GM18870 (cell line): ENCODE data around the gene YEATS4.

Source experiments
- ATAC-seq: cut with Tn5 transposase; IDR thresholded peaks from one replicate; pipeline ENCODE4 v1.9.1; 2021; ENCODE audit warnings: moderate library complexity; ENCODE audit not compliant: unreplicated experiment

YEATS4 gene

GRCh38 chr12:69341328-69341727 lies 18.2 kb upstream of the YEATS4 start:
- ATAC-seq, result no peak

- no peak for ATAC-seq
Measured at GRCh38 chr12:69342421-69342820, 17.1 kb upstream of the YEATS4 start.

GRCh38 chr12:69343357-69343756 lies 16.2 kb upstream of the YEATS4 start:
- ATAC-seq, result no peak

DNA sequence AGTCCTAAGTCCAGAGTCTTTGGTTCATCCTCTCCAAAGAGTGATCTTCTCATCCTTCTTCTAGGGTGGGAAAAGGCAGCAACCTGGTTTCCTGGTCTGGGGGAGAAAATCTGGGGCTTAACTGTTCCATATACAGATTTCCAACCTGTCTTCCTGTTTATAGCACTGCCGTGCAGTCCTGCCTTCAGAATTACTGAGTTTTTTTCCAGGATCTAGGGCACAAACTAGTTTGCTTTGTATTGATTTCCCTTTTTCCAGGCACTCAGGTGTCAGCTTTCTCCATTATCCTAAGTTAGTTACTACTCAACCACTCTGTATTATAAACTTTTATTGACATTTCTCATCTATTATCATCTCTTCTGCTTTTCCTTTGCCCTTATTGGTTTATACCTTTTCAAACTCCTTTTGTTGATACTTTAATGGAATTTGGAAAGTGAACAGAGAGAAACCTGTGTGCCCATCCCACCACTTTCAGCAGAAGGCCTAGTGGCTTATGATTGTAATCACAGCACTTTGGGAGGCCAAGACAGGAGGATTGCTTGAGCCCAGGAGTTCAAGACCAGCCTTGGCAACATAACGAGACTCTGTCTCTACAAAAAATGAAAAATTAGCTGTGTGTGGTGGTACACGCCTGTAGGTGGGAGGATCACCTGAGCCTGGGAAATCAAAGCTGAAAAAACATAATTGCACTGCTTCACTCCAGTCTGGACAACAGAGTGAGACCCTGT lies 15.5 kb upstream of the YEATS4 start:
- ATAC-seq, result no peak

DNA sequence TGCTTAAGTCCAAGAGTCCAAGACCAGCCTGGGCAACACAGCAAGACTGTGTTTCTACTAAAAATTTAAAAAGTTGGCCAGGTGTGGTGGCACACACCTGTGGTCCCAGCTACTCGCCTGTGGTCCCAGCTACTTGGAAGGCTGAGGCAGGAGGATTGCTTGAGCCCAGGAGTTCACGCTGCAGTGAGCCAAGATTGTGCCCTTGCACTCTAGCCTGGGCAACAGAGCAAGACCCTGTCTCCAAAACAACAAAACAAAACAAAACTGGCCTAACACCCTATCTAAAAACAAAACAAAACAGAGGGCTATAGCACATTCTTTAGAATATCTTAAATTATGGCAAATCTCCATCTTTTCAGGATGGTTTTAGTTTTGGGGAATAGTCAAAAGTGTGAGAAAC lies 14.5 kb upstream of the YEATS4 start:
- no peak for ATAC-seq

DNA sequence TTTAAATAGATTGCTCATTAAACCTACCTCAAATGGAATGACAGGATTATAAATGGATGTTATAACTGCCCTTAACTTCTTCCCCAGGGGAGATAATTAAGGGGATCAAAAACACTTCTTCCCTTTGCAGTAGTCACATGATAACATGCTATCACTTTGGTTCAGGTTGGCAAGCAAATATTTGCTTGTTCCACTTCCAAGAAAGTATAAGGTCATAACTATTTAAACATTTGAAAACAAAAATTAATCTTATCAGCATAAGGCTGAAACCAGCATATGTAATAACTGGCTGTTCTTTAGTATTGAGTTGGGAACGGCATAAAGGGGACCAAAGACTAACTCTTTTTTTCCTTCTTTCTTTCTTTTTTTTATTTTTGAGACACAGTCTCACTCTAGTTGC lies 13.8 kb upstream of the YEATS4 start:
- ATAC-seq, result no peak

GRCh38 chr12:69348162-69348938 lies 11.2 kb upstream of the YEATS4 start, which contains the start of gene LYZ:
LYZ (plus strand) TSS chr12:69348381; CDS start chr12:69348409, 28 bp downstream.
- no peak for ATAC-seq

GRCh38 chr12:69350002-69350626 lies 9.4 kb upstream of the YEATS4 start:
- no peak for ATAC-seq

- ATAC-seq, result no peak
Measured at GRCh38 chr12:69350777-69351176, 8.8 kb upstream of the YEATS4 start.

- no peak for ATAC-seq
Measured at GRCh38 chr12:69351462-69352236, 7.9 kb upstream of the YEATS4 start.

DNA sequence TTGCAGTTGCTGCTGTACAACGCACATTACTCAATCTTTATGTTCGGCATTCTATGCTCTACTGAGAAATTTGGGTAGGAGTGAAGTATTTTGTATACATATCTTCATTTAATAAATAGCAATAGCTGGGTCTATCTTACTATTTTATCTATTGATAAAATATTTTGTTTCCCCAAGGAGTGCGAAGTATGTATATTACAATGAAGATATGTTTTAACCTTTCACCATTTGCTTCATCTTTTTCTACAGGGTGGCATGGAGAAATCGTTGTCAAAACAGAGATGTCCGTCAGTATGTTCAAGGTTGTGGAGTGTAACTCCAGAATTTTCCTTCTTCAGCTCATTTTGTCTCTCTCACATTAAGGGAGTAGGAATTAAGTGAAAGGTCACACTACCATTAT lies 6.6 kb upstream of the YEATS4 start:
- ATAC-seq, result no peak

GRCh38 chr12:69354172-69354555 lies 5.4 kb upstream of the YEATS4 start:
- no peak for ATAC-seq

DNA sequence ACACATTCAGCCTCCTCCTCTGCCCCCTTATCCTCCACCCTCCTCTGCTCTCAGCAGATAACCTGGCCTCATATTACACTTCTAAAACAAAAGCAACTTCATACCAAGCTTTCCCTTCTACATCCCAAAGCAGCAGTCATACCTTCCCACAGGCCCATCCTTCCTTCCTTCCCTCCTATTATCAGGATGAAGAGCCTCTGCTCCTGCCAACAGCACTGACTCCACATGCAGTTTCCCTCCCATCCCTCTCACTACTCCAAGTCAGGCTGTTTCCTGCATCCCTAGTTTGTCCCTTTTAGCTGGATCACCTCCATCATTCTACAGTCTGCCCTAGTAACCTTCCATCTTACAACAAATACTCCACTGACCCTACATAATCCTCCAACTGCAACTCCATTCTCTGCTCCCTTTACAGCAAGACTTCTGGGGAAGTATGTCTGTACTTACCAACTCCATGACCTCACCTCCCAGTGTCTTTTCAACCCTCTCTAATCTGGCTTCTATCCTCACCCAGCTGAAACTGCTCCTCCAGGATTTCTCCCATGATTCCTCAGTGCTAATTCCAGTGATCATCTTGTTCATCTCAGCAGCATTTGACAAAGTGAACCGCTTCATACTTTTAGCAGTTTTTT lies 4.9 kb upstream of the YEATS4 start:
- ATAC-seq, result no peak

- no peak for ATAC-seq
Measured at GRCh38 chr12:69355363-69356028, 4.0 kb upstream of the YEATS4 start.

DNA sequence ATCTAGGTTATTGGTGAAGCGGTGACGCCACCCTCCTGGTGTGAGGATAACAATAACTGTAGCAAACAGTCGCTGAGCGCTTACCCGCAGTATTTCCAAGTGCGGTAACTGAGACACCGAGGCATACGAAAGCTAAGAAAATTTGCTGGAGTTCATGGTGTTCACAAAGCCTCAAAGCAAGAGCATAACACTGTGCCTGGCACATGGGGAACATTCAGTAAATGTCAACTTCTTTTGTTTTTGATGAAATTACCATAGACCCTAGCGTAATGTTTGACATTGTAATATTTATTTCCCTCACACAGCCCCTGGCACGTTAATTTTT lies 767 bp downstream of the YEATS4 start:
- no peak for ATAC-seq

- ATAC-seq, result no peak
Measured at GRCh38 chr12:69366796-69367195, 7.3 kb downstream of the YEATS4 start.

GRCh38 chr12:69368171-69368570 lies 8.6 kb downstream of the YEATS4 start:
- ATAC-seq, result no peak

DNA sequence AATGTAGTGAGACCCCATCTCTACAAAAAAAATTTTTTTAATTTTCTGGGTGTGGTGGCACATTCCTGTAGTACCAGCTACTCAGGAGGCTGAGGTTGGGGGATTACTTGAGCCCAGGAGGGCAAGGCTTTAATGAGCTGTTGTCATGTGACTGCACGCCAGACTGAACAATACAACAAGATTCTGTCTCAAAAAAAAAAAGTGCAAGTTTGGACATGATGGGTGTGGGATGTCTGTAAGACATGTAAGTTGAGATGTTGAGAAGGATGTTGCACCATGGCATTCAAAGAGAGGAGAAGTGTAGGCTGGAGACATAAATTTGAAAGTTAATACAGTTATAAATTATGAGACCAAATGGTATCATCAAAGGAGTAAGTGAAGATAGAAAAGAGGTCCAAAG lies 23.5 kb downstream of the YEATS4 start:
- ATAC-seq, result no peak

DNA sequence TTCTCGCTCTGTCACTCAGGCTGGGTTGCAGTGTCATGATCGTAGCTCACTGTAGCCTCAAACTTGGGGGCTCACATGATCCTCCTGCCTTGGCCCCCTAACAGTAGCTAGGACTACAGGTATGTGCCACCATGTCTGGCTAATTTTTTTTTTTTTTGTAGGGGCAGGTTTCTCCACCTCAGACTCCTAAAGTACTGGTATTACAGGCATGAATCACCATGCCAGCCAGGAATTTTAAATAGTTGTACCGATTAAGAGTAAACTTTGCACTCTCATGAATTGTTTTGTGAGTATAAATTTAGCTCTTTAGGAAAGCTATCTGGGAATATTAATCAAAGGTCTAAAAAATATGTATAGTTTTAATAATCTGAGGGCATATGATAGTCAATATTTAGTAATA lies 25.5 kb downstream of the YEATS4 start:
- no peak for ATAC-seq

DNA sequence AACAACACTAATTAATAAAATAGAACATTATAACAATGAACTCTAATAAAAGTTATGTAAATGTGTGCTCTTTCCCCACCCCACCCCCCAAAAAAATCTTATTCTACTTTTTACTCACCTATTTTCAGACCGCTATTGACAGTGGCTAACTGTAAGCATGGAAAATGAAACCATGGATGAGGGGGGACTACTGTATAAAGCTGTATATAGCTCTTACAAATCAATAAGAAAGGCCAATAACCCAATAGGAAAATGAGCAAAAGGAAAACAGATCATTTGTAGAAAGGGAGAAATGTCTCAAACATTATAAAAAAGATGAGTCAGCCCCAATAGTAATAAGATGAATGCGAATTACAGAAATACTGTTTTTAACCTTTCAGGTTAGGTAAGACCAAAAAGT lies 27.4 kb downstream of the YEATS4 start:
- no peak for ATAC-seq
